Measurements from ENCODE around the gene ATMIN. TPM values are rescaled to one million over a fixed set of nuclear protein-coding genes. Genes with fewer than 3 reads are reported as not detected.

The ATMIN gene
- total RNA-seq, 1 experiment from 2014 or later, result 54.5 TPM

DNA sequence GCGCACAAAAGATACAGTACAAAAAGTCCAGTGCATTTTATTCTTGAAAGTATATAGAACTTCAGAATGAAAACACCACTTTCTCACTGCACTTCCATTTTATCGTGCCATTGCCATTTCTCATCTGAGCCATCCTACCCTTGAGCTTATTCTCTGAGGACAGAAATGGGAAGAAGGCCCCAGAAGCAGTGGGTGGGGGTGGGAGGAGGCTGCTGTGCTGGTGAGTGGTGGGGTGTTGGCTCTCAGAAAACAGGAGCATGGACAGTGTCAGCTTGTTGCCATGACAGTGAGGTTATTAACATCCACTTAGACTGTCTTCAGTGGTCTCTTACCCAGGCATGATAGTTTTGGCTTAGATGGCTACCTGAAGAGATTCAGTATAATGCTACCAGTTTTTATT lies 4.5 kb downstream of the ATMIN start:
- no peak overlapping the region for H3K27ac Mint-ChIP-seq (ENCODE audit: unreplicated experiment)
- POLR2A ChIA-PET, result no interaction called here
- Histone ChIP-seq H3K9me3 (no peaks in the 10 kb centered on the region), H3K27me3 (replicated peaks; ENCODE audit: control insufficient read depth, insufficient read depth, low read length) (no peaks in the 10 kb centered on the region), H3K4me1 (peaks cover 9% of the 10 kb centered on the region; the same call in 1 of the 2 replicates), H3K36me3 (ENCODE audit: control insufficient read depth, insufficient read depth, low read length) (peaks cover 4% of the 10 kb centered on the region; the same call in 1 of the 2 replicates), H3K4me3 (ENCODE audit: low read depth, low read length) (no peak overlapping the region)
- H3K36me3 Mint-ChIP-seq (ENCODE audit: insufficient read depth, unreplicated experiment), result peaks cover 56% of the 10 kb centered on the region
- intact Hi-C loops (cut with micrococcal nuclease; ENCODE audit: unreplicated experiment), result no loop called here
- no peaks in the 10 kb centered on the region for H3K27me3 Mint-ChIP-seq (ENCODE audit: insufficient read depth, unreplicated experiment)
- no peaks in the 10 kb centered on the region for H3K4me1 Mint-ChIP-seq (ENCODE audit: low read depth, unreplicated experiment)
- no peak overlapping the region for H3K4me3 Mint-ChIP-seq (ENCODE audit: unreplicated experiment)
- no peak for DNase-seq
- H3K9me3 Mint-ChIP-seq (ENCODE audit: unreplicated experiment), result no peaks in the 10 kb centered on the region
- CTCF ChIA-PET, result no interaction called here
- BruUV-seq (replicated peaks), result no TSS peak
- TF ChIP-seq, protein P1, sequence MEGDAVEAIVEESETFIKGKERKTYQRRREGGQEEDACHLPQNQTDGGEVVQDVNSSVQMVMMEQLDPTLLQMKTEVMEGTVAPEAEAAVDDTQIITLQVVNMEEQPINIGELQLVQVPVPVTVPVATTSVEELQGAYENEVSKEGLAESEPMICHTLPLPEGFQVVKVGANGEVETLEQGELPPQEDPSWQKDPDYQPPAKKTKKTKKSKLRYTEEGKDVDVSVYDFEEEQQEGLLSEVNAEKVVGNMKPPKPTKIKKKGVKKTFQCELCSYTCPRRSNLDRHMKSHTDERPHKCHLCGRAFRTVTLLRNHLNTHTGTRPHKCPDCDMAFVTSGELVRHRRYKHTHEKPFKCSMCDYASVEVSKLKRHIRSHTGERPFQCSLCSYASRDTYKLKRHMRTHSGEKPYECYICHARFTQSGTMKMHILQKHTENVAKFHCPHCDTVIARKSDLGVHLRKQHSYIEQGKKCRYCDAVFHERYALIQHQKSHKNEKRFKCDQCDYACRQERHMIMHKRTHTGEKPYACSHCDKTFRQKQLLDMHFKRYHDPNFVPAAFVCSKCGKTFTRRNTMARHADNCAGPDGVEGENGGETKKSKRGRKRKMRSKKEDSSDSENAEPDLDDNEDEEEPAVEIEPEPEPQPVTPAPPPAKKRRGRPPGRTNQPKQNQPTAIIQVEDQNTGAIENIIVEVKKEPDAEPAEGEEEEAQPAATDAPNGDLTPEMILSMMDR (IDR thresholded peaks at IDR 0.05; ENCODE audit: insufficient read depth in 1 of 2, low read depth in 1 of 2, low read length in 1 of 2, severe bottlenecking in 1 of 2, unreplicated experiment in 1 of 2), result no peak

DNA sequence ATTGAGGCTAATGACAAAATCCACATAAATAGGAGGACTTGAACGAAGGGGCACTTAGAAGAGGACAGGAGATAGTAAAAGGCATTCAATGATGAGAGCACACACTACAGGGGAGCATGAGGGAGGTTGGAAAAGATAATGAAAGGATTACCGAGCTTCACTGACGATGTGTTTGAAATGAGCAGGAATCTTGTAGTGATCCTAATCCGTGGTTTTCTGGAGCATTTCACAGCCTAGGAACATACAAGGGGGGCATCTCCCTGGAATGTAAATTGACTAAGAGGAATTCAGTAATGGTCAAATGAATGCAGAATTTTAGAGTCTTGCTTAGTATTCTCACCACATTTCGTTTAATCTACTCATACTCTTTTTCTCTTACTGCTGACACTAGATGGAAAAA lies 5.2 kb downstream of the ATMIN start:
- Histone ChIP-seq H3K4me1 (peaks cover 6% of the 10 kb centered on the region; the same call in 1 of the 2 replicates), H3K9me3 (no peaks in the 10 kb centered on the region), H3K4me3 (ENCODE audit: low read depth, low read length) (no peak overlapping the region), H3K36me3 (ENCODE audit: control insufficient read depth, insufficient read depth, low read length) (peaks cover 4% of the 10 kb centered on the region), H3K27me3 (replicated peaks; ENCODE audit: control insufficient read depth, insufficient read depth, low read length) (no peaks in the 10 kb centered on the region)
- Mint-ChIP-seq H3K4me1 (ENCODE audit: low read depth, unreplicated experiment) (no peaks in the 10 kb centered on the region), H3K9me3 (ENCODE audit: unreplicated experiment) (no peaks in the 10 kb centered on the region), H3K27ac (ENCODE audit: unreplicated experiment) (no peak overlapping the region), H3K36me3 (ENCODE audit: insufficient read depth, unreplicated experiment) (peaks cover 62% of the 10 kb centered on the region), H3K27me3 (ENCODE audit: insufficient read depth, unreplicated experiment) (no peaks in the 10 kb centered on the region), H3K4me3 (ENCODE audit: unreplicated experiment) (no peak overlapping the region)
- CTCF ChIA-PET, result no interaction called here
- no peak for DNase-seq
- BruUV-seq (replicated peaks), result no TSS peak
- POLR2A ChIA-PET, result no interaction called here
- intact Hi-C loops (cut with micrococcal nuclease; ENCODE audit: unreplicated experiment), result no loop called here
- TF ChIP-seq, protein P1 (IDR thresholded peaks at IDR 0.05; ENCODE audit: insufficient read depth in 1 of 2, low read depth in 1 of 2, low read length in 1 of 2, severe bottlenecking in 1 of 2, unreplicated experiment in 1 of 2), result no peak

DNA sequence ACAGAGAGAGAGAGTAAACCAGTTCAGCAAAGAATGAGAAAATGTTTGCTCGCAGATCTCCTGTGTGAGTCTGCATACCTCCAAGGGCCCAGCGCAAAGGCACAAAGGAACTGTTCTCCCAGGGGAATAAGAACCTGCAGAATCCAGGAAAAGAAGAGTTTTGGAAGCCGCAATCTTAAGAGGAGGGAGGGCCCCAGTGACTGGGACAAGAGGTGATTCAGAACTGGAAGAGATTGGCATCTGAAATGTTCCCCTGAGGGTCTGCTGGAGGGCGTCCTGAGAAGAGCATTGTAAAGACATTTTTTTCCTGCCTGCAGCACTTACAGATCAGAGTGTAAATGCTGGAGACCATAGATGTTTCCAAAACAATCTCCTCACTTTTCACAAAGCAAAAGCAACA lies 6.1 kb downstream of the ATMIN start:
- ChIA-PET CTCF (no interaction called here), POLR2A (no interaction called here)
- Mint-ChIP-seq H3K4me3 (ENCODE audit: unreplicated experiment) (no peak overlapping the region), H3K36me3 (ENCODE audit: insufficient read depth, unreplicated experiment) (peaks cover 63% of the 10 kb centered on the region), H3K9me3 (ENCODE audit: unreplicated experiment) (no peaks in the 10 kb centered on the region), H3K27ac (ENCODE audit: unreplicated experiment) (no peak overlapping the region), H3K4me1 (ENCODE audit: low read depth, unreplicated experiment) (no peaks in the 10 kb centered on the region), H3K27me3 (ENCODE audit: insufficient read depth, unreplicated experiment) (no peaks in the 10 kb centered on the region)
- no peak overlapping the region for H3K4me3 ChIP-seq (ENCODE audit: low read depth, low read length)
- peaks cover 6% of the 10 kb centered on the region; the same call in 1 of the 2 replicates for H3K4me1 ChIP-seq
- no TSS peak for BruUV-seq (replicated peaks)
- TF ChIP-seq, protein P1 (IDR thresholded peaks at IDR 0.05; ENCODE audit: insufficient read depth in 1 of 2, low read depth in 1 of 2, low read length in 1 of 2, severe bottlenecking in 1 of 2, unreplicated experiment in 1 of 2), result no peak
- DNase-seq, result no peak
- no peaks in the 10 kb centered on the region for H3K9me3 ChIP-seq
- H3K36me3 ChIP-seq (ENCODE audit: control insufficient read depth, insufficient read depth, low read length), result peaks cover 4% of the 10 kb centered on the region
- no peaks in the 10 kb centered on the region for H3K27me3 ChIP-seq (replicated peaks; ENCODE audit: control insufficient read depth, insufficient read depth, low read length)
- intact Hi-C loops (cut with micrococcal nuclease; ENCODE audit: unreplicated experiment), result no loop called here

All from Caco-2 (cell line).